NOMO-1 treated with dmso at 0.1 percent for 144 hours (cell line): ENCODE data around the gene GNAL.

Experiments
- DNase-seq: peaks from one replicate; lab custom pipeline; 2025; ENCODE audit not compliant: unreplicated experiment; lab: John Stamatoyannopoulos, UW

Gene GNAL

GRCh38 chr18:11761553-11761952, 72.5 kb downstream of the GNAL start:
- DNase-seq = no peak

- DNase-seq = no peak
Observed at GRCh38 chr18:11762429-11762828, 73.4 kb downstream of the GNAL start.

- DNase-seq = no peak
Observed at GRCh38 chr18:11767329-11767728, 78.3 kb downstream of the GNAL start.

- no peak for DNase-seq
Observed at GRCh38 chr18:11767935-11768334, 78.9 kb downstream of the GNAL start.

GRCh38 chr18:11775436-11776174, 86.5 kb downstream of the GNAL start:
- no peak for DNase-seq

- DNase-seq = no peak
Observed at GRCh38 chr18:11780042-11780441, 91.0 kb downstream of the GNAL start.

GRCh38 chr18:11783716-11784331, 94.8 kb downstream of the GNAL start:
- no peak for DNase-seq

- DNase-seq = no peak
Observed at GRCh38 chr18:11784674-11785304, 95.7 kb downstream of the GNAL start.

- DNase-seq = no peak
Observed at GRCh38 chr18:11785444-11786055, 96.5 kb downstream of the GNAL start.

GRCh38 chr18:11789716-11790510, 100.8 kb downstream of the GNAL start:
- no peak for DNase-seq

- no peak for DNase-seq
Observed at GRCh38 chr18:11791131-11791530, 102.1 kb downstream of the GNAL start.

GRCh38 chr18:11792632-11793031, 103.6 kb downstream of the GNAL start:
- DNase-seq = no peak

GRCh38 chr18:11794195-11794594, 105.1 kb downstream of the GNAL start:
- DNase-seq = no peak

GRCh38 chr18:11795916-11796315, 106.9 kb downstream of the GNAL start:
- no peak for DNase-seq

GRCh38 chr18:11798271-11798670, 109.2 kb downstream of the GNAL start:
- DNase-seq = no peak

GRCh38 chr18:11799066-11799465, 110.0 kb downstream of the GNAL start:
- no peak for DNase-seq

GRCh38 chr18:11800566-11801334, 111.7 kb downstream of the GNAL start:
- no peak for DNase-seq

GRCh38 chr18:11801573-11801972, 112.5 kb downstream of the GNAL start:
- no peak for DNase-seq

GRCh38 chr18:11802158-11802557, 113.1 kb downstream of the GNAL start:
- no peak for DNase-seq

GRCh38 chr18:11802586-11802985, 113.5 kb downstream of the GNAL start:
- no peak for DNase-seq
